ENCODE measurements around the gene DCAF5. TPM values are rescaled to one million over a fixed set of nuclear protein-coding genes. Genes with fewer than 3 reads are reported as not detected.

DCAF5 gene, protein sequence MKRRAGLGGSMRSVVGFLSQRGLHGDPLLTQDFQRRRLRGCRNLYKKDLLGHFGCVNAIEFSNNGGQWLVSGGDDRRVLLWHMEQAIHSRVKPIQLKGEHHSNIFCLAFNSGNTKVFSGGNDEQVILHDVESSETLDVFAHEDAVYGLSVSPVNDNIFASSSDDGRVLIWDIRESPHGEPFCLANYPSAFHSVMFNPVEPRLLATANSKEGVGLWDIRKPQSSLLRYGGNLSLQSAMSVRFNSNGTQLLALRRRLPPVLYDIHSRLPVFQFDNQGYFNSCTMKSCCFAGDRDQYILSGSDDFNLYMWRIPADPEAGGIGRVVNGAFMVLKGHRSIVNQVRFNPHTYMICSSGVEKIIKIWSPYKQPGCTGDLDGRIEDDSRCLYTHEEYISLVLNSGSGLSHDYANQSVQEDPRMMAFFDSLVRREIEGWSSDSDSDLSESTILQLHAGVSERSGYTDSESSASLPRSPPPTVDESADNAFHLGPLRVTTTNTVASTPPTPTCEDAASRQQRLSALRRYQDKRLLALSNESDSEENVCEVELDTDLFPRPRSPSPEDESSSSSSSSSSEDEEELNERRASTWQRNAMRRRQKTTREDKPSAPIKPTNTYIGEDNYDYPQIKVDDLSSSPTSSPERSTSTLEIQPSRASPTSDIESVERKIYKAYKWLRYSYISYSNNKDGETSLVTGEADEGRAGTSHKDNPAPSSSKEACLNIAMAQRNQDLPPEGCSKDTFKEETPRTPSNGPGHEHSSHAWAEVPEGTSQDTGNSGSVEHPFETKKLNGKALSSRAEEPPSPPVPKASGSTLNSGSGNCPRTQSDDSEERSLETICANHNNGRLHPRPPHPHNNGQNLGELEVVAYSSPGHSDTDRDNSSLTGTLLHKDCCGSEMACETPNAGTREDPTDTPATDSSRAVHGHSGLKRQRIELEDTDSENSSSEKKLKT
- total RNA-seq: 10 to 100 TPM; 69.3 to 75.7 TPM
- 10 to 100 TPM; 54.4 to 73.4 TPM for polyA plus RNA-seq

DNA sequence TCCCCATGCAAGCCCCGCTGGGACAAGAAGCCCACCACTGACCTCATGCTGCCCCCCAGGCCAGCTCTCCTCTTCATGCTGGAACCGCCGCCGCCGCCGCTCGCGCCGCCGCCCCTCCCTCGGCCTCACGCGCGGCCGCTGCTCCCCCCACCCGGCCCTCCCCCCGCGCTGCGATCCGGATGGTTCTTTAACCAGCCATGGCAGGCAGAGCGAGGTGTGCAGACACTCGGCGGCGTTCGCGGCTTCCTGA is at the start of gene DCAF5:
Gene DCAF5 (minus strand): TSS at position 218 of the 250 bp plus-strand sequence. CDS start 141 bp downstream, at position 77.
- Histone ChIP-seq H3K9me3 (ENCODE audit: control insufficient read depth in 1 of 2, low read length in 2 of 2) (no peaks in the 10 kb centered on the region), H3K4me1 (ENCODE audit: insufficient read depth, low read length) (peaks cover 43% of the 10 kb centered on the region), H3K4me3 (ENCODE audit: low read length in 2 of 2) (peak within 1 kb of the TSS; percentile 71 to 94), H3K27me3 (ENCODE audit: insufficient read depth, low read length) (no peaks in the 10 kb centered on the region), H3K27ac (ENCODE audit: low read depth, low read length) (peak within 1 kb of the TSS; percentile 75), H3K36me3 (ENCODE audit: insufficient read depth, low read length) (peaks cover 8% of the 10 kb centered on the region)
- DNase-seq: peak in 3 of 5 donors; percentile 89 to 97 (median 94)
- Mint-ChIP-seq H3K27me3 (peaks cover 0 to 2% of the 10 kb centered on the region in 2 donors), H3K27ac (peak within 1 kb of the TSS; percentile 93 to 97 (median 94)), H3K36me3 (peaks cover 14 to 26% of the 10 kb centered on the region in 2 donors), H3K9me3 (peaks cover 0 to 5% (median 0%) of the 10 kb centered on the region in 8 donors), H3K4me3 (peak within 1 kb of the TSS; percentile 94 to 100 (median 97)), H3K4me1 (peaks cover 25 to 49% (median 35%) of the 10 kb centered on the region in 4 donors)
- ChIA-PET CTCF (ENCODE audit: partially characterized antibody) (interaction anchor here (0.7 to 5.6 kb wide), 5 partner anchors 8 to 38 kb away, joined by 3 to 53 read pairs (median 8); partner anchors contain the start of gene EXD2), POLR2A (ENCODE audit: partially characterized antibody) (interaction anchor here (0.5 to 4.3 kb wide), 11 partner anchors 20 to 1207 kb away, joined by 3 to 78 read pairs (median 4); partner anchors contain the start of genes COX16, ERH, EXD2 and SLC39A9)
- intact Hi-C loops (cut with micrococcal nuclease): loop anchor here (1.0 to 5.0 kb wide), 10 partner anchors 24 to 1911 kb away; partner anchors contain the start of genes COX16, EIF2S1, ERH and EXD2

GRCh38 chr14:69199786-69200185 is 46.9 kb upstream of the DCAF5 start:
- H3K27ac ChIP-seq (ENCODE audit: low read depth, low read length): no peak overlapping the region
- H3K36me3 ChIP-seq (ENCODE audit: insufficient read depth, low read length): no peaks in the 10 kb centered on the region
- H3K4me3 ChIP-seq (ENCODE audit: low read length in 2 of 2): no peak overlapping the region
- H3K4me1 Mint-ChIP-seq: peaks cover 0 to 6% (median 5%) of the 10 kb centered on the region in 4 donors
- ChIA-PET POLR2A (ENCODE audit: partially characterized antibody) (interaction anchor here (0.9 kb wide), 1 partner anchor 568 kb away, joined by 3 read pairs; no protein-coding TSS in a partner anchor), CTCF (ENCODE audit: partially characterized antibody) (interaction anchor here (1.1 to 1.3 kb wide), 2 partner anchors 9 to 49 kb away, joined by 3 to 5 read pairs; partner anchors contain the start of gene EXD2)
- H3K9me3 Mint-ChIP-seq: no peaks in the 10 kb centered on the region
- intact Hi-C loops (cut with micrococcal nuclease): no loop called here
- H3K27me3 ChIP-seq (ENCODE audit: insufficient read depth, low read length): no peaks in the 10 kb centered on the region
- no peak overlapping the region for H3K27ac Mint-ChIP-seq
- H3K4me1 ChIP-seq (ENCODE audit: insufficient read depth, low read length): no peaks in the 10 kb centered on the region
- no peak overlapping the region for H3K4me3 Mint-ChIP-seq
- no peaks in the 10 kb centered on the region for H3K27me3 Mint-ChIP-seq
- H3K9me3 ChIP-seq (ENCODE audit: control insufficient read depth in 1 of 2, low read length in 2 of 2): no peaks in the 10 kb centered on the region
- DNase-seq: no peak
- H3K36me3 Mint-ChIP-seq: peaks cover 0 to 4% of the 10 kb centered on the region in 2 donors

GRCh38 chr14:69193721-69194120 is 40.8 kb upstream of the DCAF5 start:
- Mint-ChIP-seq H3K36me3 (peaks cover 0 to 5% of the 10 kb centered on the region in 2 donors), H3K4me1 (peaks cover 20 to 26% (median 23%) of the 10 kb centered on the region in 4 donors), H3K27ac (peak overlapping the region in 2 of 7 donors; percentile 13 to 29), H3K4me3 (peak overlapping the region in 3 of 8 donors; percentile 57 to 77 (median 65)), H3K27me3 (no peaks in the 10 kb centered on the region), H3K9me3 (no peaks in the 10 kb centered on the region)
- POLR2A ChIA-PET (ENCODE audit: partially characterized antibody): no interaction called here
- Histone ChIP-seq H3K4me1 (ENCODE audit: insufficient read depth, low read length) (peaks cover 10% of the 10 kb centered on the region), H3K27me3 (ENCODE audit: insufficient read depth, low read length) (no peaks in the 10 kb centered on the region), H3K36me3 (ENCODE audit: insufficient read depth, low read length) (no peaks in the 10 kb centered on the region), H3K27ac (ENCODE audit: low read depth, low read length) (no peak overlapping the region), H3K4me3 (ENCODE audit: low read length in 2 of 2) (no peak overlapping the region), H3K9me3 (ENCODE audit: control insufficient read depth in 1 of 2, low read length in 2 of 2) (no peaks in the 10 kb centered on the region)
- DNase-seq: no peak
- intact Hi-C loops (cut with micrococcal nuclease): loop anchor here (5.0 kb wide), 1 partner anchor 204 kb away; the partner anchor contains the start of genes ERH and SLC39A9
- CTCF ChIA-PET (ENCODE audit: partially characterized antibody): interaction anchor here (0.5 to 1.0 kb wide), 2 partner anchors 64 to 1249 kb away, joined by 3 read pairs; no protein-coding TSS in a partner anchor

- H3K9me3 ChIP-seq (ENCODE audit: control insufficient read depth in 1 of 2, low read length in 2 of 2): no peaks in the 10 kb centered on the region
- intact Hi-C loops (cut with micrococcal nuclease): loop anchor here (1.0 to 5.0 kb wide), 3 partner anchors 38 to 206 kb away; partner anchors contain the start of genes DCAF5, ERH and SLC39A9
- H3K36me3 ChIP-seq (ENCODE audit: insufficient read depth, low read length): no peaks in the 10 kb centered on the region
- H3K27ac ChIP-seq (ENCODE audit: low read depth, low read length): peak within 1 kb of the TSS; percentile 50
- DNase-seq: peak; percentile 48 to 74 (median 65)
- H3K9me3 Mint-ChIP-seq: no peaks in the 10 kb centered on the region
- H3K4me3 Mint-ChIP-seq: peak within 1 kb of the TSS; percentile 91 to 97 (median 94)
- CTCF ChIA-PET (ENCODE audit: partially characterized antibody): interaction anchor here (0.9 to 3.3 kb wide), 6 partner anchors 9 to 280 kb away, joined by 3 to 19 read pairs (median 4); no protein-coding TSS in a partner anchor
- POLR2A ChIA-PET (ENCODE audit: partially characterized antibody): interaction anchor here (1.2 to 3.7 kb wide), 6 partner anchors 35 to 575 kb away, joined by 3 to 78 read pairs (median 5); partner anchors contain the start of genes DCAF5, ERH, SLC39A9 and SRSF5
- no peaks in the 10 kb centered on the region for H3K27me3 Mint-ChIP-seq
- H3K4me1 ChIP-seq (ENCODE audit: insufficient read depth, low read length): peaks cover 10% of the 10 kb centered on the region
- peaks cover 15 to 26% (median 23%) of the 10 kb centered on the region in 4 donors for H3K4me1 Mint-ChIP-seq
- H3K4me3 ChIP-seq (ENCODE audit: low read length in 2 of 2): peak within 1 kb of the TSS; percentile 55 to 84
- no peaks in the 10 kb centered on the region for H3K27me3 ChIP-seq (ENCODE audit: insufficient read depth, low read length)
- H3K36me3 Mint-ChIP-seq: peaks cover 0 to 5% of the 10 kb centered on the region in 2 donors
- H3K27ac Mint-ChIP-seq: peak within 1 kb of the TSS; percentile 82 to 94 (median 92)
These were observed 38.6 kb upstream of the DCAF5 start, which contains the start of gene EXD2 for GRCh38 chr14:69191340-69192111. Gene EXD2, plus strand, starts transcription at chr14:69191498. Its CDS starts 17,973 bp downstream, at chr14:69209471.

GRCh38 chr14:69190191-69190590 is 37.3 kb upstream of the DCAF5 start:
- Histone ChIP-seq H3K9me3 (ENCODE audit: control insufficient read depth in 1 of 2, low read length in 2 of 2) (no peaks in the 10 kb centered on the region), H3K4me1 (ENCODE audit: insufficient read depth, low read length) (peaks cover 10% of the 10 kb centered on the region), H3K4me3 (ENCODE audit: low read length in 2 of 2) (no peak overlapping the region), H3K36me3 (ENCODE audit: insufficient read depth, low read length) (no peaks in the 10 kb centered on the region), H3K27ac (ENCODE audit: low read depth, low read length) (no peak overlapping the region), H3K27me3 (ENCODE audit: insufficient read depth, low read length) (no peaks in the 10 kb centered on the region)
- Mint-ChIP-seq H3K27me3 (peaks cover 0 to 1% of the 10 kb centered on the region in 2 donors), H3K4me1 (peaks cover 13 to 25% (median 19%) of the 10 kb centered on the region in 4 donors), H3K9me3 (no peaks in the 10 kb centered on the region), H3K36me3 (peaks cover 0 to 3% of the 10 kb centered on the region in 2 donors), H3K27ac (no peak overlapping the region), H3K4me3 (peak overlapping the region in 4 of 8 donors; percentile 1 to 97 (median 51))
- ChIA-PET POLR2A (ENCODE audit: partially characterized antibody) (interaction anchor here (1.0 to 3.7 kb wide), 3 partner anchors 38 to 577 kb away, joined by 3 to 78 read pairs (median 3); partner anchors contain the start of genes DCAF5 and SRSF5), CTCF (ENCODE audit: partially characterized antibody) (interaction anchor here (1.2 to 3.3 kb wide), 2 partner anchors 10 to 39 kb away, joined by 3 to 19 read pairs; no protein-coding TSS in a partner anchor)
- intact Hi-C loops (cut with micrococcal nuclease): loop anchor here (5.0 kb wide), 1 partner anchor 207 kb away; the partner anchor contains the start of genes ERH and SLC39A9
- DNase-seq: no peak

DNA sequence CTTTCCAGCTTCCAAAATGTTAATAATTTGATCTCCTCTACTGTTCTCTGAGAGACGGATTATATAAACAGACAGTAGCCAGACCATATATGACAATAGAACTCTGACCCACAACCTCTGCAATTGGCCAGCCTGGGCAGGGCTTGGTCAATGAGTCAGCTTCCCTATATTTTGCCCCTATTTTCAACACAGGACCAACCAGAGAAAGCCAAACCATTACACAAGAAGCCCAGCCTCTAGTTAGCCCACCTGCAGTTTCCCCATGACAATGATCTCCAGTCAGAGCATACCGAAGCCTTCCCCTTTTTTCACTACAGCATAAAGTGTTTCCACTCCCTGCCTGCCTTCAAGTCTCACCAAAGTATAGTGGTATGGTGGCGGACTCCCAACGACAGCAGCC is 30.8 kb upstream of the DCAF5 start:
- H3K27me3 Mint-ChIP-seq: peaks cover 1 to 2% of the 10 kb centered on the region in 2 donors
- Histone ChIP-seq H3K4me3 (ENCODE audit: low read length in 2 of 2) (no peak overlapping the region), H3K4me1 (ENCODE audit: insufficient read depth, low read length) (no peaks in the 10 kb centered on the region), H3K27me3 (ENCODE audit: insufficient read depth, low read length) (no peaks in the 10 kb centered on the region), H3K36me3 (ENCODE audit: insufficient read depth, low read length) (no peaks in the 10 kb centered on the region), H3K27ac (ENCODE audit: low read depth, low read length) (no peak overlapping the region), H3K9me3 (ENCODE audit: control insufficient read depth in 1 of 2, low read length in 2 of 2) (no peaks in the 10 kb centered on the region)
- no peak overlapping the region for H3K27ac Mint-ChIP-seq
- POLR2A ChIA-PET (ENCODE audit: partially characterized antibody): no interaction called here
- DNase-seq: no peak
- intact Hi-C loops (cut with micrococcal nuclease): no loop called here
- CTCF ChIA-PET (ENCODE audit: partially characterized antibody): no interaction called here
- H3K36me3 Mint-ChIP-seq: no peaks in the 10 kb centered on the region
- H3K4me3 Mint-ChIP-seq: no peak overlapping the region
- no peaks in the 10 kb centered on the region for H3K9me3 Mint-ChIP-seq
- H3K4me1 Mint-ChIP-seq: no peaks in the 10 kb centered on the region
